A549 treated with DMSO at 1 μM for 4 hours (cell line): ENCODE data around the gene BPIFB1. TPM values are rescaled to one million over a fixed set of nuclear protein-coding genes. Genes with fewer than 3 reads are reported as not detected.

Experiments
- total RNA-seq: library from RNA; stranded (reverse); fragments of 200-300 nt; extraction: Qiagen RNA extraction; gene quantifications from 5 replicates; pipeline ENCODE4 v1.2.3, GENCODE V29; 2022; ENCODE audit warnings: low read depth

The BPIFB1 gene, protein sequence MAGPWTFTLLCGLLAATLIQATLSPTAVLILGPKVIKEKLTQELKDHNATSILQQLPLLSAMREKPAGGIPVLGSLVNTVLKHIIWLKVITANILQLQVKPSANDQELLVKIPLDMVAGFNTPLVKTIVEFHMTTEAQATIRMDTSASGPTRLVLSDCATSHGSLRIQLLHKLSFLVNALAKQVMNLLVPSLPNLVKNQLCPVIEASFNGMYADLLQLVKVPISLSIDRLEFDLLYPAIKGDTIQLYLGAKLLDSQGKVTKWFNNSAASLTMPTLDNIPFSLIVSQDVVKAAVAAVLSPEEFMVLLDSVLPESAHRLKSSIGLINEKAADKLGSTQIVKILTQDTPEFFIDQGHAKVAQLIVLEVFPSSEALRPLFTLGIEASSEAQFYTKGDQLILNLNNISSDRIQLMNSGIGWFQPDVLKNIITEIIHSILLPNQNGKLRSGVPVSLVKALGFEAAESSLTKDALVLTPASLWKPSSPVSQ
- 0.12 to 0.14 TPM in 2 of 5 replicates, not detected in the others for total RNA-seq

DNA sequence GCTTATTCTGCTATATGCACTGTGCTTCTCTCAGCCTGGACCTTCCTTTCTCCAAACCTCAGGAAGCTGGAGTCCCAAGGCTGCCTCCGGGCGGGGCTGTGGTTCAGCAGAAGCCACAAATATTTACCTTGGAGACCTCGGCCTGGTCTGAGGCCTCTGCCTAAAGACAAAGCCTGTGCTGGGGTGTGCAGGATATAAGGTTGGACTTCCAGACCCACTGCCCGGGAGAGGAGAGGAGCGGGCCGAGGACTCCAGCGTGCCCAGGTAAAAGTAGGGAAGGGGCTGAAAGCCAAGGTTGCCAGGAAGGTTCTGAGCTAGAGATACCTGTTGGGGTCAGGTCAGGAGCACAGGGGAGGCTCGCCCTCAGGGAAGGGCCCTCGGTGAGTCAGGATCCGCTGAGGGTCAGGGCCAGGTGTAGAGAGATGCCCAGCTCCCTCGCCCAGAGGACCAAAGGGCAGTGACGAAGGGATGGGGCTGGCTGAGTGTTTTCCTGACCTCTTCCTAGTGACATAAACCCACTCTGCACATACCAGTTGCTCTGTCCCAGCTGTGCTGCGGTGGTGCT lies at the start of gene BPIFB1:
TSS of gene BPIFB1 (plus strand) at position 224 of the 565 bp plus-strand sequence. CDS start 2,860 bp downstream, outside the sequence.

DNA sequence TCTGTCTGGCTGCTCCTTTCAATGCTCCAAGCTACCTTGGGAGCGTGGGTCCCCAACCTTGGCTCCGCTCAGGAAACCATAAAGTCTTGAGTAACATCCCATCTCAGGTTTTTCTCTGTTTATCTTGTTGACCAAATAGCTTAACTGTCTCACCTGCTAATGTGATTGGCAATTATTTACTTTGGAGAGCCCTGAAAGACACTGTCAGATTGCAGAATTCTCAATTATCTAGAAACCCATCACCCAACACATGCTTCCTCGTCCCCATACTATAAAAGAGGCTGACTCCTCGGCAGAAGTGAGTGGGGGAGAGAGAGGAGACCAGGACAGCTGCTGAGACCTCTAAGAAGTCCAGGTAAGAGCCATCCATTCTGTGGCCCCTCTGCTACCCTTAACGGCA lies 47.3 kb upstream of the BPIFB1 start, which contains the start of gene BPIFA1:
TSS of gene BPIFA1 (plus strand) at position 301 of the 400 bp plus-strand sequence. CDS start 1,716 bp downstream, outside the sequence.

Other genes starting within 250 kb of the BPIFB1 start
- not detected in 5 replicates for gene BPIFB3, start 229.3 kb upstream of the BPIFB1 start, total RNA-seq
- gene BPIFB4, start 203.6 kb upstream of the BPIFB1 start, total RNA-seq, result not detected in 5 replicates
- not detected in 5 replicates for gene BPIFA2, start 115.1 kb upstream of the BPIFB1 start, total RNA-seq
- gene BPIFA3, start 65.9 kb upstream of the BPIFB1 start, total RNA-seq, result not detected in 5 replicates
- gene BPIFA1, start 47.2 kb upstream of the BPIFB1 start, total RNA-seq, result not detected in 5 replicates
- 32.3 to 36.5 TPM (median 34.6 TPM) in 5 replicates for gene CDK5RAP1, start 118.3 kb downstream of the BPIFB1 start, total RNA-seq
- 9.8 to 12.3 TPM (median 10.3 TPM) in 5 replicates for gene SNTA1, start 160.5 kb downstream of the BPIFB1 start, total RNA-seq
- 5.0 to 7.5 TPM (median 6.5 TPM) in 5 replicates for gene CBFA2T2, start 206.9 kb downstream of the BPIFB1 start, total RNA-seq